GM19324 (cell line): ENCODE data around the gene SLC7A10.
"Not testable (repeated sequence)": the region's sequence is repeated elsewhere in the genome, so short reads cannot be mapped to it uniquely, and the experiment has no call there.

ENCODE experiments used
- ATAC-seq: cut with Tn5 transposase; IDR thresholded peaks from one replicate; pipeline ENCODE4 v1.9.1; 2021; ENCODE audit warnings: mild to moderate bottlenecking, moderate library complexity; ENCODE audit not compliant: unreplicated experiment, low FRiP score

Gene SLC7A10

GRCh38 chr19:33204136-33204973 lies 21.3 kb downstream of the SLC7A10 start:
- ATAC-seq, result no peak

DNA sequence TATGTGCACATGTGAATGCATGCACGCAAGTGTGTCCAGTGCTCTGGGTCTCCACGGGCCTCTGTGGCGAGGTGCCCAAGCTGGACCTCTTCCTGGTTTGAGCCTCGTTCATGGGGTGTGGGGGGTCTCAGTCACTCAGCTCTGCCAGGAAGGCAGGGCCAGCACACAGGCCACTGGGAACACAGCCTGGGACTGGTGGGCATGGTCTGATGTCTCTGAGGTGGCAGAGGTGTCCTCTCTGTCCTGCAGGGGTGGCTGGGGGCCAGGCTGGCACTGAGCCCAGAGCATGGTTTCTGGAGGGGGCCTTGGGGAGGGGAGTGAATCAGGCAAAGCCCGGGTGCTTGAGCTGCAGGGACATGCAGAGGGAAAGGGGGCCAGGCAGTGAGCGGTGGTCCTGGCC lies 22.1 kb downstream of the SLC7A10 start:
- no peak for ATAC-seq

DNA sequence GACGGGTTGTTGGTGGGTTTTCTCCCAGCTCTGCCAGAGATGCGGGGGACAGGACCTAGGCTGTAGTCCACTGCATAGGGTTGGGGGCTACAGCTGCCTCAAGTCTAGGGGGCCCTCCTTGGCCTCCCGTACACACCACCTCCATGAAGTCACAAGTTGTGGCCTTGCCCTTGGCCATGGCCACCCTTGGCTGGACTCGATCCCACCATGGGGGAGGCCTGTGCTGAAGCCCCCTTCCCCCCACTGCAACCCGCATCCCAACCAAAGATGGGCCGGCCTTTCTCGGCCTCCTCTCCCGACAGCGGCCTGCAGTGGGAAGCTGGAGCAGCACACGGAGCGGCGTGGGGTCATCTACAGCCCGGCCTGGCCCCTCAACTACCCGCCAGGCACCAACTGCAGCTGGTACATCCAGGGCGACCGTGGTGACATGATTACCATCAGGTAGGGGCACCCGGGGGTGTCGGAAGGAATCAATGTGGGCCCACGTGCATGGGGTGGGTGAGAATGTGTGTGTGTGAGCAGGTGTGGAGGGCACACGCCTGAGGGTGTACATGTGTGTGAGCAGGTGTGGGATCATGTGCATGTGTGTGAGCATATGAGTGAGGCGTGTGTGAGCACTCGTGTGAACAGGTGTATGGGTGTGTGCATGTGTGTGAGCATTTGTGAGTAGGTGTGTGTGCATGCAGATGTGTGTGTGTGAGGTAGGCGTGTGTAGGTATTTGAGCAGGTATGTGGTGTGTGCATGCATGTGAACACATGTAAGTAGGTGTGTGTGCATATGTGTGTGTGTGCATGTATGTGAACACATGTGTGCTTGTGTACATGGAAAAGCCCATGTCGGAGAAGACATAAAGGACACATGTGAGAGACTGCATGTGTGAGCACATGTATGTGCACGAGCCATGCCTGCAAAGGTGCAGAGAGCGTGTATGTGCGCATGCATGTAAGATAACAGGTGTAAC lies 22.8 kb downstream of the SLC7A10 start:
- ATAC-seq, result no peak

DNA sequence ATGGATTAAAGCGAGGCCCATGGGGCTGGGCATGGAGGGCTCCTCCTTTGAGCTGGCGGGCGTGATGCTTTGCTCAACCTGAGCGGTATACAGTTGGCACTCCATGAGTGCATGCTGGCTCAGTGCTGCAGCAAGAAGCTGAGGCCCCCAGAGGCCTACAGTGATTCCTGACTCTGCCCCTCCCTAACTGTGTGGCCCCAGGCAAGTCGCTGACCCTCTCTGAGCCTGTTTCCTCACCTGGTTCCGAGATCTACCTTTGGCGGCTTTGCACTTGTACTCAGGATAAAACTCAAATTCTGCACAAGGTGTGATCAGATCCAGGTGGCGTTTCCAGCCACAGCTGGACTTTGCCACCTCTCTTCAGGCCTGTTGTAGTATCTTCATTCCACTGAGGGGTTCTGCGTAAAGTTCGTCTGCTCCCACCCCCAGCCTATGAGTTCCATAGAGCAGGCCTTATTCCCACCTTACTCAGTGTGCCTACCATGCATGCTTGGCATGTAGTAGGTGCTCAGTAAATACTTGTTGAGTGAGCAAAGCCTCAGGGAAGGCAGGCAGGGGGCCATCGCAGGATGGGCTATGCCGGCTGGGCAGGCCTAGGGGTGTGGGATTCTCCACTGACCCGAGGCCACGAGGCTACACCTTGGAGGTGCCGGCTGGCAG lies 23.6 kb downstream of the SLC7A10 start:
- no peak for ATAC-seq

- no peak for ATAC-seq
Measured at GRCh38 chr19:33201473-33201872, 24.2 kb downstream of the SLC7A10 start.

DNA sequence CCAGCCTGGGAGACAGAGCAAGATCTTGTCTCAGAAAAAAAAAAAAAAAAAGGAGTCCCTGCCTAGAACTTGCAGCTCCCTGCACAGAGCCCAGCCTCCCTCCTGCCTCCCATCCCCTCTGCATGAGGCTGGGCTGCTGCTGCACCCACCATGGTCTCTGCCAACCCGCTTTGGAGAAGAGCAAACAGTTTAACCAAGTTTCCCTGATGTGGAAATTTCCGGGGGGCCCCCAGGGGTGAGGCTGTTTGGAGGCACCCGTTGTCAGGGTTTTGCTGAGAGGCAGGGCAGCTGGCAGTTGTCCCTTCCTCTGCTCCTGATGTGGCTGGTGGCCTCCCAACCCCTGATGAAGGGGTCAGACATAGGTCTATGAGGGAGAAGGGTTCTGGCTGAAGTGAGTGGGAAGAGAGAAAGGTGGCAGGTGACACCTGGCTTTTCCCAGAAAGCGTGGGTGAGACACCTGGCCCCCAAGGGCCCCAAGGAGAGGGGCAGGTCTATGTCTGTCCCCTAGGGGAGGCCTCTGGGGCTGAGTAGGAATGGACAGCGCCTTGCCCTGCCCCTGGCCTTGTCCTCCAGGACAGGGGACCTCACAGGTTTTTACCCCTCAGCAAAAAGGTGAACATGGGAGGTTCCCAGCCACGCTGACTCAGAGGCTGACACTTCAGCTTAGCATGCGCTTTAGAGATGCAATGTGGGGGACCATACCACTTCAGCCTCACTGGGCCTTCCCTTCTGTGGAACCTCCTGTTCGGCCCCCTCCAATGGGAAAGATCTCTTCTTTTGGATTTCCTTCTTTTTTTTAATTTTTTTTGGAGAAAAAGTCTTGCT lies 26.0 kb downstream of the SLC7A10 start:
- ATAC-seq, result no peak

DNA sequence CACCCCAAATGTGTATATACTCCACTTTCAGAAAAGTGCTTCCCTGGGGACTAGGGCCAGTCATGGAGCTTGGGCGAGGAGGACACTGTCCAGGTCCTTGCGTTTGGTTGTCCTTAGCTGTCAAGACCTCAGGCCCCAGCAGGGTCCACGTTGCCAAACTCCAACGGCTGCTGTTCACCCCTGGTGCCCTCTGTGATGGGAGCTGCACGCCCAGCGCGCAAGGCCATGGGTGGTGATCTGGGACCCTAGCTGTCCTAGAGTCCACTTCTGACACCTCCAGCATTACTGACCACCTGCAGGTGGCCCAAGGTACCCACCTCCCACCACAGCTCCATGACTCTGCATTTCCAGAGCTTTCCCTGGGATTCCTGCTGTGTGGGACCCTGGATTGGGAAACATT lies 27.5 kb downstream of the SLC7A10 start:
- ATAC-seq, result no peak

GRCh38 chr19:33197591-33198000 lies 28.1 kb downstream of the SLC7A10 start:
- ATAC-seq, result no peak

DNA sequence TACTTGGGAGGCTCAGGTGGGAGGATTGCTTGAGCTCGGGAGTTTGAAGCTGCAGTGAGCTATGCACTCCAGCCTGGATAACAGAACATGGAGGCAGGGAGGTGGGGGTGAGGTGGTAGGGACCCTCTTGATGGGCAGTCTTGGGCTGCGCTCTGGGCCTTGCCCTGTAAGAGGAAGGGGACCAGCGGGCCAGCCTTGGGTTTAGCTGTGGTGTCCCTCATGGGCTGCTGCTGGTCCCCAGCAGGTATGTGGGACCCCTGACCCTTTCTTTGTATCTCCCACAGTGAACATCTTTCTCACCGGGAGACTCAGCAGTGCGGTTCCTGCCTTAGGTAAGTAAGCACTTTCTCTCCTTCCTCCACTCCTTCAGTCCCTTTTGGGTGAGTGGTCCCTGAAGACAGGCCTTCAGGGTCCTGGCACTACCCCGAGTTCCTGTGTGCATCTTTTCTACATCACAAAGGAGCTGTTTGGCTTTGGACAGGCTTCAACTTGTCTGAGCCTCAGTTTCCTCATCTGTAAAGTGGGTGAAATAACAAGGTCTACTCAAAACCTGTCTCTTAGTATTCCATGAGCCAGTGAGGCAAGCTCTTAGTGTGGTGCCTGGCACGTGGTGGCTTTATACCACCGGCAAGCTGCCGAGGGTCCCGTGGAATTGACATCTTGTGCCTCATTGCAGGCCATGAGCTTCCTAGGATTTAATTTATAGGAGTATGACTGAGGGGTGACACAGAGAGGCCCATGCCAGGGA lies 29.0 kb downstream of the SLC7A10 start:
- ATAC-seq, result no peak

DNA sequence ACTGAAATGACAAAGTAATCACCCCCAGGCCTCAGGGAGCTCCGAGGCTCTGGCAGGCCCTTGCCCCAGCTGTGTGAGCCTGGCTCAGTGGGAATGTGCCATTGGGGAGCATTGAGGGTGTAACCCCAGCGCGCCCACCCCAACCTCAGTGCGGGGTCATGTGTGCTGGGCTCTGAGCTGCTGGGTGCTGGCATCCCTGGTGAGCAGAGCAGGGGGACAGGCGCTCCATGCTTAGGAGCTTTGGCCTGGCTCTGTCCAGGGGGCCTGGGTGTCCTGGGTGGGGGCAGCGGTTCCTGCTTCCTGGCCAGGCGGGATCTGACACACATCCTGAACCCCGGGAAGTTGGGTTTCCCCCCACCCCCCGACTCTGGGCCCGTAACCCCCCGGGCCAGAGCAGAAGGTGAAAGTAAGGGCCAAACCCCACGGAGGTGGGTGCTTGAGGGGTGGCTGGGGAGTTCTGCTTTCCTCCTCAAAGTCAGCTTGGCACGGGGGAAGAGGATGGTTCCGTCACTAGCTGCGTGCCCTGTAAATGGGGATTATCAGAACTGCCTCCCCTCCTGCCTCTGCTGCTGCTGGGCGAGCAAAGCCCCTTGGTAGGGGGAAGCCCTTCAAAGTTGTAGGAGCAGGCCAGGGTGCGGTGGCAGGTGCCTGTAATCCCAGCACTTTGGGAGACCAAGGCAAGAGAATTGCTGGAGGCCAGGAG lies 29.9 kb downstream of the SLC7A10 start:
- ATAC-seq, result no peak

DNA sequence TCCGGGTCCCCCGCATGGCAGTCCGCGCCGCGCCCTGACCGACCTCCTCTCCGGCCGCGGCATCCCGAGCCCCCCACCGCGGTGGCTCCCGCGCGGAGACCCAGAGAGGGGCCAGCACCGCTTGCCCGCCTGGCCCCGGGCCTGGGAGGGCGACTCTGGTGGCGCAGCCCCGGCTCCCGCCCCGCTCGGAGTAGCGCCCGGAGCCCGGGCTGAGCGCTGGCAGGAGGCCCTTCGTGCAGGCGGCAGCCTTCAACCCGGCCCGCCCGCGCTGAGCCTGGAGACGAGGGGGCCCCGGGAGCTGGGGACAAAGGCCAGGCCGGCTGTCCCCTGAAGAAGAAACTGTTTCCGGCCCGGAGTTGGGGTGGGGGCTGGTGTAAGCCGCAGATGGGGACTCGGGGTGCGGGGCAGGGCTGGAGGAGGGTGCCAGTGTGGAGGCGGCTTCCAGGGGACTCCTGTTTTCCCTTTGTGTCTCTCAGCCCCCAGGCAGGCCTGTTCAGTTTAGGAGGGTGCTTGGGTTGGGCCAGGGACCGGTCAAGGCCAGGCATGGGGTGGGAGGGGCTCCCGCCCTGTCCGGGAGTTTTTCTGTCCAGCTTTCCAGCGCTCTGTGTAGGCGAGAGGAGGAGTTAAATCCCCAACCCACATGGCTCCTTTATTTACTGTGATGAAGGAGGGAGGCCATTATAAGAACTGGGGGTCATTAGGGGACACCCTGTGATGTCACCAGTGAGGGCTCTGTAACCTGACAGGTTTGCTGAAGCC lies 30.6 kb downstream of the SLC7A10 start:
- no peak for ATAC-seq

GRCh38 chr19:33194532-33194885 lies 31.1 kb downstream of the SLC7A10 start:
- no peak for ATAC-seq

GRCh38 chr19:33193865-33194362 lies 31.7 kb downstream of the SLC7A10 start, which contains the start of gene LRP3:
TSS of gene LRP3 (plus strand) at chr19:33194330. CDS start at chr19:33194786, 456 bp downstream.
- no peak for ATAC-seq

DNA sequence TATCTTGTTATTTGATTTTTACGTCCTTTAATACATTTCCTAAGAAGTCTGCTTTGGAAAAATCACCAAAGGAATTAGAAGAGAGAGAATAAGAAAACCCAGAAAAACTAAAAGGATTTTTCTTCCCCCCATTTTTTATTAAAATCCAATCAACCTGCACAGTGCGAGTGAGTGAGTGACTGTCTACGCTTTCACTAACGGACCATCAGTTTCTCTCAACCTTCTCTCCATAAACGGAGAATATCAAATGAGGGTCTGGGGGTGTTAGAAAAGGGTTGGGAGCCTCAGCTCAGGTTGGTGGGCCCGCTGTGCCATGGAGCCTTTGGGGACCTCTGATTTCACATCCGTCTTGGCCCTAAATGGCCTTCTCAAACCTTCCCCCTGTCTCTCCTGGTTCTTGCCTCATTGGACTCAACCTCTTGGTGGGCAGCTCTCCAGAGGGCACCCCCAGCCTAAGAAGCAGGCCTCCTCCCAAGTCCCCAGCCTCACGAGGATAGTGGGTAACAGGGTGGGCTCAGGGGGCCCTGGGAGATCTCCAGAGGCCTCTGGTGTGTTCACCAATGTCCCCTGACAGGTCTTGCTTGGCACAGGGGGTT lies 32.3 kb downstream of the SLC7A10 start:
- ATAC-seq, result no peak

DNA sequence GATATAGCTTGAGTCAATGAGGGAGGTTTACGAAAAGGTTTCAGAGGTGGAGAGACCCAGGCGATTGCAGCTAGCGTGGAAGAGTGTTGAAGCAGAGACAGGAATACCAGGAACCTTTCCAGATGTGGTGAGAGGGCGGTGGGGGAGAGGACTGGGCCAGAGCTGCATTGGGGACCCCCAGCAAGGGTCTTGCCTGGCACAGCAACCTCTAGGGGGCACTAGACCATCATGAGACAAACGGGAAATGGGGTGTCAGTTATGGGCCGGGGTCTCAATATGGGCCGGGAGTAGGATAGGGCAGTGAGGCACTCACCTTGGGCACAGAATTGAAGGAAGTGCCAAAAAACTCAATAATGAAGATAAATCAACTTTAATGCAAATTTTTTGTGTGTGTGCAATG lies 33.6 kb downstream of the SLC7A10 start:
- ATAC-seq, result no peak

DNA sequence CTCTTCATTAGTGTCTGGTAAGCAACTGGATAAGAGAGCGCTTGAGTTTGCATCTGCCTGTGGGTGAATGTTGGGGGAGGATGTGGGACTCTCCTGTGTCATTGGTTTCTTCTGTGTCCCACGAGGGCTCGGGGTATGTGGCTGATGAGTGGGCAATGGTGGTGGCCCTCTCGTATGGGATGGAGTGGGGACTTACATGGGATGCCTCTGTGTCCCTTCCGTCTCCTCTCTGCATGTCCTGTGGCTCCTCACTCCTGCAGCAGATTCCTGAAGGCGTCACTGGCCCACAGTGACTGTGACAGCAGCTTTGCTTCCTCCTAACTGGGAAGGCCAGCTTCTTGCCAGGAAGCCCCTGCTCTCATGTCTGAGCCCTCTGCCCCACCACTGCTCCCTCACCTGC lies 34.1 kb downstream of the SLC7A10 start:
- ATAC-seq, result no peak

- not testable (repeated sequence) for ATAC-seq
Measured at GRCh38 chr19:33191092-33191491, 34.6 kb downstream of the SLC7A10 start.
